HEK293 (cell line): ENCODE measurements around the gene NDRG4.
A peak's percentile ranks its signal among the peaks of the same experiment; 100 is the strongest.

ENCODE experiments used
- HOXD13 ChIP-seq: sonication (generic); formaldehyde crosslinking; IDR thresholded peaks from 2 replicates; pipeline ENCODE4 v1.8.0; 2022; ENCODE audit warnings: missing genetic modification reagents, borderline replicate concordance
- INSM2 ChIP-seq: fragments of 450-650 bp; formaldehyde crosslinking; IDR thresholded peaks from 2 replicates; pipeline ENCODE4 v1.5.1; 2016; ENCODE audit warnings: missing biosample characterization, missing genetic modification characterization
- KLF10 ChIP-seq: fragments of 450-650 bp; IDR thresholded peaks from 2 replicates; pipeline ENCODE4 v1.5.1; 2018; ENCODE audit warnings: missing biosample characterization, mild to moderate bottlenecking, missing genetic modification characterization
- SALL2 ChIP-seq: fragments of 450-650 bp; formaldehyde crosslinking; IDR thresholded peaks from 2 replicates; pipeline ENCODE4 v1.5.0; 2017; ENCODE audit warnings: missing biosample characterization, mild to moderate bottlenecking, missing genetic modification characterization, borderline replicate concordance
- SP2 ChIP-seq: fragments of 450-650 bp; formaldehyde crosslinking; IDR thresholded peaks from 2 replicates; pipeline ENCODE4 v1.5.1; 2016; ENCODE audit warnings: missing biosample characterization, missing genetic modification characterization
- ZBTB10 ChIP-seq: fragments of 450-650 bp; formaldehyde crosslinking; IDR thresholded peaks from 2 replicates; pipeline ENCODE4 v1.5.1; 2016; ENCODE audit warnings: missing biosample characterization, missing genetic modification characterization
- ZBTB26 ChIP-seq: fragments of 450-650 bp; formaldehyde crosslinking; optimal IDR thresholded peaks from 2 replicates; pipeline ENCODE3; 2016; ENCODE audit warnings: missing biosample characterization, mild to moderate bottlenecking, missing genetic modification characterization
- ZNF148 ChIP-seq: fragments of 450-650 bp; formaldehyde crosslinking; IDR thresholded peaks from 2 replicates; pipeline ENCODE4 v1.5.0; 2017; ENCODE audit warnings: missing biosample characterization, missing genetic modification characterization, borderline replicate concordance
- ZNF280C ChIP-seq: fragments of 450-650 bp; formaldehyde crosslinking; IDR thresholded peaks from 2 replicates; pipeline ENCODE4 v1.5.1; 2016; ENCODE audit warnings: missing biosample characterization, missing genetic modification characterization
- ZNF335 ChIP-seq: fragments of 450-650 bp; formaldehyde crosslinking; conservative IDR thresholded peaks from 2 replicates; pipeline ENCODE4 v1.5.1; 2016; ENCODE audit warnings: missing biosample characterization, missing genetic modification characterization
- ZNF510 ChIP-seq: fragments of 450-650 bp; formaldehyde crosslinking; IDR thresholded peaks from 2 replicates; pipeline ENCODE4 v1.5.1; 2018; ENCODE audit warnings: mild to moderate bottlenecking, missing genetic modification characterization, missing biosample characterization; ENCODE audit not compliant: insufficient replicate concordance
- TF ChIP-seq, protein P1 (sequence below): fragments of 450-650 bp; formaldehyde crosslinking; IDR thresholded peaks from 2 replicates; pipeline ENCODE4 v1.5.1; 2016; ENCODE audit warnings: missing biosample characterization, missing genetic modification characterization
- TF ChIP-seq, protein P2 (sequence below): fragments of 450-650 bp; formaldehyde crosslinking; IDR thresholded peaks from 2 replicates; pipeline ENCODE4 v1.5.1; 2017; ENCODE audit warnings: missing biosample characterization, mild to moderate bottlenecking, missing genetic modification characterization, moderate library complexity
- TF ChIP-seq, protein P3 (sequence below): fragments of 450-650 bp; formaldehyde crosslinking; IDR thresholded peaks from 2 replicates; pipeline ENCODE4 v1.5.1; 2016; ENCODE audit warnings: missing biosample characterization, missing genetic modification characterization
- TF ChIP-seq, protein P4 (sequence below): fragments of 450-650 bp; formaldehyde crosslinking; IDR thresholded peaks from 2 replicates; pipeline ENCODE4 v1.5.1; 2016; ENCODE audit warnings: missing biosample characterization, missing genetic modification characterization
- TF ChIP-seq, protein P5 (sequence below): fragments of 450-650 bp; formaldehyde crosslinking; IDR thresholded peaks from 2 replicates; pipeline ENCODE4 v1.5.1; 2016; ENCODE audit warnings: missing biosample characterization, missing genetic modification characterization
- TF ChIP-seq, protein P6 (sequence below): fragments of 450-650 bp; formaldehyde crosslinking; IDR thresholded peaks from 2 replicates; pipeline ENCODE4 v1.5.1; 2017; ENCODE audit warnings: missing biosample characterization, missing genetic modification characterization

NDRG4 gene

DNA sequence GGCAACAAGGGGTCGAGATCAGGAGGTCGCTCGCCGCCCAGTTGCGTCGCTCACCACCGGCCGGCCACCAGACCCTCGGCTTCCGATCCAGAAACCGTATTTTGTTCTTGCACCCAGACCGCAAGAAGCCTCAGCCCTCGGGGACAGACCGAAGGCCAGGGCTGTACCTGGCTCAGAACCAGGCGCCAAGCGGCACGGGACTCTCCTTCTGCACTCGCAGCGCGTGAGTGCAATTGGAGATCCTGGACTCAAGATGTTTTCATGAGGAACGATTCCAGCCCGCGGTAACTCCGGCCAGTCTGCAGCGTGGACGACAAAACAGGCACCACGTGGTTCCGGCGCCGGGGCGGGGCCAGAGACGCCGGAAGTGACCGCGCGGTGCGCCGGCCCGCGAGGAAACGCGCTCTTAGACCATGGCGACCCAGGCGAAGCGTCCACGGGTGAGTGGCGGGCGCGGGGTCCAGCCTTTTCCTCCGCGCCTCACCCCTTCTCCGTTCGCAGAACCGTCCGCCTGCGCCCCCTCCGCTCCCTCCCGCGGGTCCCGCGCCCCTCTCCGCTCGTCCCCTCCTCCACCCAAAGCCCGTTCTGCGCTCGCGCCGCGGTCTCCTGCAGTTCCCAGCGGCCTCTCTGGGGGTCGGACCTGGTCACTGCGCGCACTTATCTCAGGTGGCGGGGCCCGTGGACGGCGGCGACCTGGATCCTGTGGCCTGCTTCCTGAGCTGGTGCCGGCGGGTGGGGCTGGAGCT is 15.4 kb downstream of the NDRG4 start, which contains the start of gene SETD6 (continued):
- TF ChIP-seq ZNF148 (tag by site-specific recombination): no peak
- TF ChIP-seq, protein P1, sequence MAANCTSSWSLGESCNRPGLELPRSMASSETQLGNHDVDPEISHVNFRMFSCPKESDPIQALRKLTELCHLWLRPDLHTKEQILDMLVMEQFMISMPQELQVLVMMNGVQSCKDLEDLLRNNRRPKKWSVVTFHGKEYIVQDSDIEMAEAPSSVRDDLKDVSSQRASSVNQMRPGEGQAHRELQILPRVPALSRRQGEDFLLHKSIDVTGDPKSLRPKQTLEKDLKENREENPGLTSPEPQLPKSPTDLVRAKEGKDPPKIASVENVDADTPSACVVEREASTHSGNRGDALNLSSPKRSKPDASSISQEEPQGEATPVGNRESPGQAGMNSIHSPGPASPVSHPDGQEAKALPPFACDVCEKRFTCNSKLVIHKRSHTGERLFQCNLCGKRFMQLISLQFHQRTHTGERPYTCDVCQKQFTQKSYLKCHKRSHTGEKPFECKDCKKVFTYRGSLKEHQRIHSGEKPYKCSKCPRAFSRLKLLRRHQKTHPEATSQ (tag by site-specific recombination): peak; percentile 45; the same call in 1 of the 2 replicates
- peak; percentile 98 for TF ChIP-seq ZBTB26 (tag by site-specific recombination)
- TF ChIP-seq, protein P2, sequence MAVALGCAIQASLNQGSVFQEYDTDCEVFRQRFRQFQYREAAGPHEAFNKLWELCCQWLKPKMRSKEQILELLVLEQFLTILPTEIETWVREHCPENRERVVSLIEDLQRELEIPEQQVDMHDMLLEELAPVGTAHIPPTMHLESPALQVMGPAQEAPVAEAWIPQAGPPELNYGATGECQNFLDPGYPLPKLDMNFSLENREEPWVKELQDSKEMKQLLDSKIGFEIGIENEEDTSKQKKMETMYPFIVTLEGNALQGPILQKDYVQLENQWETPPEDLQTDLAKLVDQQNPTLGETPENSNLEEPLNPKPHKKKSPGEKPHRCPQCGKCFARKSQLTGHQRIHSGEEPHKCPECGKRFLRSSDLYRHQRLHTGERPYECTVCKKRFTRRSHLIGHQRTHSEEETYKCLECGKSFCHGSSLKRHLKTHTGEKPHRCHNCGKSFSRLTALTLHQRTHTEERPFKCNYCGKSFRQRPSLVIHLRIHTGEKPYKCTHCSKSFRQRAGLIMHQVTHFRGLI (tag by site-specific recombination): no peak
- TF ChIP-seq, protein P3, sequence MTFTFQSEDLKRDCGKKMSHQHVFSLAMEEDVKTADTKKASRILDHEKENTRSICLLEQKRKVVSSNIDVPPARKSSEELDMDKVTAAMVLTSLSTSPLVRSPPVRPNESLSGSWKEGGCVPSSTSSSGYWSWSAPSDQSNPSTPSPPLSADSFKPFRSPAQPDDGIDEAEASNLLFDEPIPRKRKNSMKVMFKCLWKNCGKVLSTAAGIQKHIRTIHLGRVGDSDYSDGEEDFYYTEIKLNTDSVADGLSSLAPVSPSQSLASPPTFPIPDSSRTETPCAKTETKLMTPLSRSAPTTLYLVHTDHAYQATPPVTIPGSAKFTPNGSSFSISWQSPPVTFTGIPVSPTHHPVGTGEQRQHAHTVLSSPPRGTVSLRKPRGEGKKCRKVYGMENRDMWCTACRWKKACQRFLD (tag by site-specific recombination): no peak
- no peak for TF ChIP-seq HOXD13 (CRISPR knock-in tag)
- no peak for TF ChIP-seq ZNF510 (tag by site-specific recombination)
- TF ChIP-seq ZBTB10: no peak
- TF ChIP-seq, protein P4, sequence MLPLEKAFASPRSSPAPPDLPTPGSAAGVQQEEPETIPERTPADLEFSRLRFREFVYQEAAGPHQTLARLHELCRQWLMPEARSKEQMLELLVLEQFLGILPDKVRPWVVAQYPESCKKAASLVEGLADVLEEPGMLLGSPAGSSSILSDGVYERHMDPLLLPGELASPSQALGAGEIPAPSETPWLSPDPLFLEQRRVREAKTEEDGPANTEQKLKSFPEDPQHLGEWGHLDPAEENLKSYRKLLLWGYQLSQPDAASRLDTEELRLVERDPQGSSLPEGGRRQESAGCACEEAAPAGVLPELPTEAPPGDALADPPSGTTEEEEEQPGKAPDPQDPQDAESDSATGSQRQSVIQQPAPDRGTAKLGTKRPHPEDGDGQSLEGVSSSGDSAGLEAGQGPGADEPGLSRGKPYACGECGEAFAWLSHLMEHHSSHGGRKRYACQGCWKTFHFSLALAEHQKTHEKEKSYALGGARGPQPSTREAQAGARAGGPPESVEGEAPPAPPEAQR (tag by site-specific recombination): no peak; the same call in 1 of the 2 replicates
- no peak for TF ChIP-seq ZNF280C (tag by site-specific recombination)
- TF ChIP-seq ZNF335 (tag by site-specific recombination): peak; percentile 89
- TF ChIP-seq INSM2 (tag by site-specific recombination): no peak
- peak; percentile 77 for TF ChIP-seq SP2 (tag by site-specific recombination)
- TF ChIP-seq, protein P5, sequence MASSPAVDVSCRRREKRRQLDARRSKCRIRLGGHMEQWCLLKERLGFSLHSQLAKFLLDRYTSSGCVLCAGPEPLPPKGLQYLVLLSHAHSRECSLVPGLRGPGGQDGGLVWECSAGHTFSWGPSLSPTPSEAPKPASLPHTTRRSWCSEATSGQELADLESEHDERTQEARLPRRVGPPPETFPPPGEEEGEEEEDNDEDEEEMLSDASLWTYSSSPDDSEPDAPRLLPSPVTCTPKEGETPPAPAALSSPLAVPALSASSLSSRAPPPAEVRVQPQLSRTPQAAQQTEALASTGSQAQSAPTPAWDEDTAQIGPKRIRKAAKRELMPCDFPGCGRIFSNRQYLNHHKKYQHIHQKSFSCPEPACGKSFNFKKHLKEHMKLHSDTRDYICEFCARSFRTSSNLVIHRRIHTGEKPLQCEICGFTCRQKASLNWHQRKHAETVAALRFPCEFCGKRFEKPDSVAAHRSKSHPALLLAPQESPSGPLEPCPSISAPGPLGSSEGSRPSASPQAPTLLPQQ (tag by site-specific recombination): peak; percentile 74
- no peak for TF ChIP-seq KLF10 (tag by site-specific recombination)
- TF ChIP-seq, protein P6, sequence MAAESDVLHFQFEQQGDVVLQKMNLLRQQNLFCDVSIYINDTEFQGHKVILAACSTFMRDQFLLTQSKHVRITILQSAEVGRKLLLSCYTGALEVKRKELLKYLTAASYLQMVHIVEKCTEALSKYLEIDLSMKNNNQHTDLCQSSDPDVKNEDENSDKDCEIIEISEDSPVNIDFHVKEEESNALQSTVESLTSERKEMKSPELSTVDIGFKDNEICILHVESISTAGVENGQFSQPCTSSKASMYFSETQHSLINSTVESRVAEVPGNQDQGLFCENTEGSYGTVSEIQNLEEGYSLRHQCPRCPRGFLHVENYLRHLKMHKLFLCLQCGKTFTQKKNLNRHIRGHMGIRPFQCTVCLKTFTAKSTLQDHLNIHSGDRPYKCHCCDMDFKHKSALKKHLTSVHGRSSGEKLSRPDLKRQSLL: no peak
- TF ChIP-seq SALL2 (tag by site-specific recombination): no peak
